ENCODE results near the gene OR5A2. TPM values are rescaled to one million over a fixed set of nuclear protein-coding genes. Genes with fewer than 3 reads are reported as not detected.

OR5A2 gene
- total RNA-seq, 1 donor, result not detected

DNA sequence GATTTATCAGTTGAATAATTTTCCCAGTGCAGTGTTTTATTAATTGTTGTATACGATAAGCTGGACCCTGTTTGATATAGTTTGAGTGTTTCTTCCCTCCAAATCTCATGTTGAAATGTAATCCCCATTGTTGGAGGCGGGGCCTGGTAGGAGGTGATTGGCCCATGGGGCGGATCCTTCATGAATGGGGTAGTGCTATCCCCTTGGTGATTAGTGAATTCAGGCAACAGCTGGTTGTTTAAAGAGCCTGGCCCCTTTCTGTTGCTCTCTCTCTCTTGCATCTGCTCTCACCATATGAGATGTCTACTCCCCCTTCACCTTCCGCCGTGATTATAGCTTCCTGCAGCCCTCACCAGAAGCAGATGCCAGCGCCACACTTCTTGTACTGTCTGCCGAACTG is 11.6 kb upstream of the OR5A2 start:
- no peak for DNase-seq (ENCODE audit: insufficient read length, low spot score, missing footprints)
- H3K4me2 ChIP-seq (ENCODE audit: insufficient read depth, low read length), result no peak overlapping the region
- no peaks in the 10 kb centered on the region for H3K79me2 ChIP-seq (ENCODE audit: insufficient read depth, low read length)
- H2AFZ ChIP-seq (ENCODE audit: low read length), result no peak overlapping the region
- H3K4me1 ChIP-seq (ENCODE audit: insufficient read depth, low read length), result no peaks in the 10 kb centered on the region
- no peaks in the 10 kb centered on the region for H4K20me1 ChIP-seq (ENCODE audit: insufficient read depth, low read length)
- no peaks in the 10 kb centered on the region for H3K36me3 ChIP-seq (ENCODE audit: insufficient read depth, low read length)
- no peaks in the 10 kb centered on the region for H3K27me3 ChIP-seq (ENCODE audit: insufficient read depth, low read length)
- H3K4me3 ChIP-seq (ENCODE audit: insufficient read depth, low read length), result no peak overlapping the region
- no peaks in the 10 kb centered on the region for H3K9me3 ChIP-seq (ENCODE audit: low read depth, low read length)
- TF ChIP-seq, protein P1, sequence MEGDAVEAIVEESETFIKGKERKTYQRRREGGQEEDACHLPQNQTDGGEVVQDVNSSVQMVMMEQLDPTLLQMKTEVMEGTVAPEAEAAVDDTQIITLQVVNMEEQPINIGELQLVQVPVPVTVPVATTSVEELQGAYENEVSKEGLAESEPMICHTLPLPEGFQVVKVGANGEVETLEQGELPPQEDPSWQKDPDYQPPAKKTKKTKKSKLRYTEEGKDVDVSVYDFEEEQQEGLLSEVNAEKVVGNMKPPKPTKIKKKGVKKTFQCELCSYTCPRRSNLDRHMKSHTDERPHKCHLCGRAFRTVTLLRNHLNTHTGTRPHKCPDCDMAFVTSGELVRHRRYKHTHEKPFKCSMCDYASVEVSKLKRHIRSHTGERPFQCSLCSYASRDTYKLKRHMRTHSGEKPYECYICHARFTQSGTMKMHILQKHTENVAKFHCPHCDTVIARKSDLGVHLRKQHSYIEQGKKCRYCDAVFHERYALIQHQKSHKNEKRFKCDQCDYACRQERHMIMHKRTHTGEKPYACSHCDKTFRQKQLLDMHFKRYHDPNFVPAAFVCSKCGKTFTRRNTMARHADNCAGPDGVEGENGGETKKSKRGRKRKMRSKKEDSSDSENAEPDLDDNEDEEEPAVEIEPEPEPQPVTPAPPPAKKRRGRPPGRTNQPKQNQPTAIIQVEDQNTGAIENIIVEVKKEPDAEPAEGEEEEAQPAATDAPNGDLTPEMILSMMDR (IDR thresholded peaks at IDR 0.05; ENCODE audit: extremely low read depth, low read depth, low read length), result no peak
- no peak overlapping the region for H3K27ac ChIP-seq (ENCODE audit: low read depth, low read length)

DNA sequence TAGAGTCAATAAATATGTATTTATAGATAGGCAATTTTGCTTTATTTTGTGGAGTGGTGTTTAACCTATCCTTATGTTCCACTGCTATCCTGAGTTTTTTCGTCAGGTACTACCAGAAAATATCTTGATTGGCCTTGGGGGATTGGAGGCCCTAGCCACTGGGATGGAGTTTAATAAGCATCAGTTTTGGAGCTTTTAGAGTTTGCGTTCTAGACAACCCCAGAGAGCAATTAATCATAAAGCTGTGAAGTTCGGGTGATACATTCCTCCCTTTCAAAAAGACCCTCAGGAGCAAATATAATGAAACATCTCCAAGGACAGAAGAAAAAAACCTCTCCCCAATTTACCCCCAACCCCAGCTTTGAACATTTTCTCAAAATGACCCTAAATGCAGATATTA is 10.0 kb upstream of the OR5A2 start, which contains the start of gene OR5A1:
TSS of gene OR5A1 (plus strand) at position 301 of the 400 bp plus-strand sequence. CDS start 6,700 bp downstream, outside the sequence.
- H3K4me3 ChIP-seq (ENCODE audit: insufficient read depth, low read length), result no peak within 1 kb of the TSS
- no peaks in the 10 kb centered on the region for H3K36me3 ChIP-seq (ENCODE audit: insufficient read depth, low read length)
- no peaks in the 10 kb centered on the region for H3K27me3 ChIP-seq (ENCODE audit: insufficient read depth, low read length)
- no peaks in the 10 kb centered on the region for H4K20me1 ChIP-seq (ENCODE audit: insufficient read depth, low read length)
- no peaks in the 10 kb centered on the region for H3K4me1 ChIP-seq (ENCODE audit: insufficient read depth, low read length)
- no peak for DNase-seq (ENCODE audit: insufficient read length, low spot score, missing footprints)
- H3K4me2 ChIP-seq (ENCODE audit: insufficient read depth, low read length), result no peak within 1 kb of the TSS
- H3K79me2 ChIP-seq (ENCODE audit: insufficient read depth, low read length), result no peaks in the 10 kb centered on the region
- no peak within 1 kb of the TSS for H3K27ac ChIP-seq (ENCODE audit: low read depth, low read length)
- H3K9me3 ChIP-seq (ENCODE audit: low read depth, low read length), result no peaks in the 10 kb centered on the region
- TF ChIP-seq, protein P1 (IDR thresholded peaks at IDR 0.05; ENCODE audit: extremely low read depth, low read depth, low read length), result no peak
- no peak within 1 kb of the TSS for H2AFZ ChIP-seq (ENCODE audit: low read length)

DNA sequence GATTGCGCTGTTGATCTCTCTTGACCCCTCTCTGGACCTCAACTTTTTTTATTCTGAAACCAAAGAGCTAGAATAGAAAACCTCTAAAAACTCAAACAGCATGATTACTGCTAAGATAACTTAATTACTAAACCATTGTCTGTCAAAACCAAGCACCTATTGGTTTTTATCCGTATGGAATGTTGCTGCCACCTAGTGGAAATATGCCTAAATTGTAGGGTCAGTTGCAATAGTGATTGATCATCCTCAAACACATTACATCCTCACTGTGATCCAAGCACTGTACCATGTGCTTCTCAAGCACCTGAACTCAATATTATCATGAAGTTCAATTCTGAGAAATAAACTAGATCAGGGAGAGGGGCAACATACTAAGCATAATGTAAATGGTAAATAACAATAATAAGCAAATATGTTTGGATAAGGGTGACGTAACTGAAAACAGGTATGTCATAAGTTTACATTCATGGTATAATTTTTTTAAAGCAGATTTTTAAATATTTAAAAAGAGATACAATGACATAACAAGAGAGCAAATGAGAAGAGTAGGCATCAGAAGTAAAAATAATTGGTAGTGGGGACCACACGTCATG is 3.8 kb upstream of the OR5A2 start:
- Histone ChIP-seq H3K79me2 (ENCODE audit: insufficient read depth, low read length) (no peaks in the 10 kb centered on the region), H3K27me3 (ENCODE audit: insufficient read depth, low read length) (no peaks in the 10 kb centered on the region), H3K36me3 (ENCODE audit: insufficient read depth, low read length) (no peaks in the 10 kb centered on the region), H4K20me1 (ENCODE audit: insufficient read depth, low read length) (no peaks in the 10 kb centered on the region), H3K4me1 (ENCODE audit: insufficient read depth, low read length) (no peaks in the 10 kb centered on the region), H2AFZ (ENCODE audit: low read length) (no peak overlapping the region), H3K4me3 (ENCODE audit: insufficient read depth, low read length) (no peak overlapping the region), H3K27ac (ENCODE audit: low read depth, low read length) (no peak overlapping the region), H3K9me3 (ENCODE audit: low read depth, low read length) (no peaks in the 10 kb centered on the region), H3K4me2 (ENCODE audit: insufficient read depth, low read length) (no peak overlapping the region)
- TF ChIP-seq, protein P1 (IDR thresholded peaks at IDR 0.05; ENCODE audit: extremely low read depth, low read depth, low read length), result peak; percentile 76
- peak; percentile 31 for DNase-seq (ENCODE audit: insufficient read length, low spot score, missing footprints)

DNA sequence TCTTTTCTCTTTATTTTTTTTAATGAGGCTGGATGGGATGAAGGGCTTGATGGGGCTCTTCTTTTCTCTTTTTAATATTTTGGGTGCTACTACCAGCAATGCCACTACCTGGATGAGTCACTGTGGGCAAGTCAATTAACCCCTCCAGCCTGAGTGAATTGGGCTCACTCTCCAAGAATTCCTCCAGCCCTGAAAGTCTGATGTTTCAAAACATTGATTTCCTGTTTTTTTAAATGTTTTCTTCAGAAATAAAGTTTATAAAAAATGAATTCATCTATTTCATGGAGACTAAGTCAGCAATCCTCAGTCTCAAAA is 812 bp upstream of the OR5A2 start:
- H2AFZ ChIP-seq (ENCODE audit: low read length), result no peak overlapping the region
- H3K9me3 ChIP-seq (ENCODE audit: low read depth, low read length), result no peaks in the 10 kb centered on the region
- no peaks in the 10 kb centered on the region for H3K4me1 ChIP-seq (ENCODE audit: insufficient read depth, low read length)
- no peak overlapping the region for H3K27ac ChIP-seq (ENCODE audit: low read depth, low read length)
- TF ChIP-seq, protein P1 (IDR thresholded peaks at IDR 0.05; ENCODE audit: extremely low read depth, low read depth, low read length), result no peak
- H3K79me2 ChIP-seq (ENCODE audit: insufficient read depth, low read length), result no peaks in the 10 kb centered on the region
- H3K4me3 ChIP-seq (ENCODE audit: insufficient read depth, low read length), result no peak overlapping the region
- H3K4me2 ChIP-seq (ENCODE audit: insufficient read depth, low read length), result no peak overlapping the region
- no peaks in the 10 kb centered on the region for H3K36me3 ChIP-seq (ENCODE audit: insufficient read depth, low read length)
- no peaks in the 10 kb centered on the region for H4K20me1 ChIP-seq (ENCODE audit: insufficient read depth, low read length)
- DNase-seq (ENCODE audit: insufficient read length, low spot score, missing footprints), result no peak
- no peaks in the 10 kb centered on the region for H3K27me3 ChIP-seq (ENCODE audit: insufficient read depth, low read length)
